ENCODE results near the gene ARRDC3. TPM values are rescaled to one million over a fixed set of nuclear protein-coding genes. Genes with fewer than 3 reads are reported as not detected.

ARRDC3 gene
- total and polyA plus RNA-seq, 2 of the 8 experiments (the other 6 are each of a cell fraction or from before 2014, with no cell fraction given) = 2.9 to 5.7 TPM

GRCh38 chr5:91319667-91320066, 63.5 kb downstream of the ARRDC3 start:
- CTCF ChIA-PET (ENCODE audit: partially characterized antibody) = no interaction called here
- Histone ChIP-seq H3K9ac (replicated peaks in 1 of 4; ENCODE audit: extremely low read depth in 1 of 4, low read depth in 3 of 4, low read length in 3 of 4) (no peak overlapping the region), H4K91ac (replicated peaks; ENCODE audit: insufficient read length, low read length) (no peak overlapping the region), H2BK12ac (ENCODE audit: low read depth, low read length) (no peak overlapping the region), H2AK5ac (ENCODE audit: low read depth, low read length) (no peak overlapping the region), H3K23me2 (ENCODE audit: low read depth, low read length) (peaks cover 2% of the 10 kb centered on the region; the same call in 1 of the 2 replicates), H3K4ac (replicated peaks; ENCODE audit: insufficient read length, low read depth, low read length) (no peak overlapping the region), H2BK120ac (replicated peaks; ENCODE audit: low read depth, low read length) (no peak overlapping the region), H3K27ac (ENCODE audit: low read depth, low read length) (no peak overlapping the region), H3K4me2 (ENCODE audit: insufficient read depth in 1 of 2, low read depth in 2 of 2, low read length in 2 of 2) (no peak overlapping the region), H4K8ac (ENCODE audit: extremely low read depth, insufficient read depth, low read length) (no peak overlapping the region), H2BK5ac (ENCODE audit: low read depth, low read length) (no peak overlapping the region), H2BK15ac (ENCODE audit: low read length) (no peak overlapping the region), H3K79me2 (ENCODE audit: control insufficient read depth in 1 of 2, insufficient read depth in 2 of 2, low read length in 2 of 2) (no peaks in the 10 kb centered on the region), H3K4me3 (ENCODE audit: extremely low read depth in 1 of 4, insufficient read depth in 2 of 4, low read depth in 3 of 4, low read length in 4 of 4) (no peak overlapping the region), H4K5ac (ENCODE audit: insufficient read length, low read depth, low read length) (no peak overlapping the region), H3K56ac (replicated peaks; ENCODE audit: insufficient read length, low read depth, low read length) (no peak overlapping the region), H2BK20ac (ENCODE audit: low read length) (no peak overlapping the region), H3K4me1 (replicated peaks in 1 of 4; ENCODE audit: control insufficient read depth in 3 of 4, insufficient read depth in 4 of 4, low read length in 3 of 4) (no peaks in the 10 kb centered on the region), H4K20me1 (replicated peaks in 1 of 2; ENCODE audit: control insufficient read depth in 1 of 2, insufficient read depth in 2 of 2, low read length in 2 of 2) (no peaks in the 10 kb centered on the region), H3K9me3 (ENCODE audit: insufficient read depth in 2 of 2, low read depth in 1 of 2, low read length in 1 of 2) (no peaks in the 10 kb centered on the region), H3K27me3 (replicated peaks in 1 of 4; ENCODE audit: control insufficient read depth in 3 of 4, extremely low read depth in 1 of 4, insufficient read depth in 3 of 4, low read length in 3 of 4) (no peaks in the 10 kb centered on the region; a peak in 1 of 7 replicates), H3K14ac (ENCODE audit: insufficient read length) (no peak overlapping the region), H3K18ac (ENCODE audit: extremely low read depth, low read length) (no peak overlapping the region), H3K36me3 (ENCODE audit: control insufficient read depth in 2 of 4, insufficient read depth in 4 of 4, low read length in 3 of 4) (no peaks in the 10 kb centered on the region), H2AFZ (ENCODE audit: low read length) (no peak overlapping the region), H3K79me1 (ENCODE audit: low read depth, low read length) (no peaks in the 10 kb centered on the region), H3K23ac (ENCODE audit: insufficient read length) (no peak overlapping the region)
- POLR2A ChIA-PET (ENCODE audit: partially characterized antibody) = no interaction called here
- FAIRE-seq (no peak), DNase-seq (ENCODE audit: low read depth in 1 of 2, low spot score in 2 of 2) (no peak)
- 78% methylated on average over 2 of the region's 2 CpGs; no CpG with 5 or more reads in 1 of the 2 experiments for WGBS, 2 experiments (ENCODE audit: extremely low coverage in 1 of 2, insufficient coverage in 1 of 2, insufficient read length in 1 of 2, insufficient replicate concordance in 2 of 2, low coverage in 1 of 2, low lambda C conversion rate in 2 of 2, missing lambda C conversion rate in 1 of 2)
- no peak for TF ChIP-seq RNF2 (IDR thresholded peaks at IDR 0.05; ENCODE audit: borderline replicate concordance, low read depth, low read length, missing control alignments, poor library complexity, severe bottlenecking)
- TF ChIP-seq JUND (IDR thresholded peaks at IDR 0.05; ENCODE audit: low read length) = no peak
